Activated B cell treated with CpG ODN at 0.5 μM for 24 hours (primary cell): Measurements from ENCODE around the gene C5orf22. TPM values are rescaled to one million over a fixed set of nuclear protein-coding genes. Genes with fewer than 3 reads are reported as not detected.

ENCODE experiments used
- ATAC-seq: fragments of 200-7000 bp; cut with Tn5 transposase; one replicate; pipeline ENCODE4 v1.10.0; 2021; ENCODE audit warnings: low read depth, mild to moderate bottlenecking, moderate library complexity
- CTCF ChIA-PET: fragments of 350-600 bp; sonication (Branson Sonifier 250); formaldehyde crosslinking; loops from one replicate; lab custom pipeline; 2021; ENCODE audit warnings: antibody characterized with exemption; lab: Charles Lee
- POLR2A ChIA-PET: fragments of 350-600 bp; sonication (Branson Sonifier 250); formaldehyde crosslinking; loops from one replicate; lab custom pipeline; 2021; ENCODE audit warnings: antibody characterized with exemption; lab: Charles Lee
- DNase-seq: peaks from one replicate; pipeline ENCODE4 v3.0.0; 2022
- H3K27ac Mint-ChIP-seq: one replicate; pipeline ENCODE4 v1.8.0; 2020; ENCODE audit warnings: mixed read lengths
- H3K27me3 Mint-ChIP-seq: one replicate; pipeline ENCODE4 v1.8.0; 2021; ENCODE audit warnings: mixed read lengths
- H3K36me3 Mint-ChIP-seq: one replicate; pipeline ENCODE4 v1.8.0; 2021; ENCODE audit warnings: low read depth, mixed read lengths
- H3K4me1 Mint-ChIP-seq: one replicate; pipeline ENCODE4 v1.8.0; 2021; ENCODE audit warnings: mixed read lengths
- H3K4me3 Mint-ChIP-seq: one replicate; pipeline ENCODE4 v1.8.0; 2020; ENCODE audit warnings: mild to moderate bottlenecking, mixed read lengths
- H3K9me3 Mint-ChIP-seq: one replicate; pipeline ENCODE4 v1.8.0; 2020; ENCODE audit warnings: mixed read lengths
- CTCF ChIP-seq: fragments of 200-600 bp; IDR thresholded peaks from one replicate; pipeline ENCODE4 v1.8.0; 2022; ENCODE audit warnings: antibody characterized with exemption, mild to moderate bottlenecking
- intact Hi-C: fragments of 100-400 bp; cut with micrococcal nuclease; formaldehyde crosslinking; loops from one replicate; pipeline ENCODE4 v1.15.1; 2024
- total RNA-seq: library from RNA; stranded (reverse); gene quantifications from 2 replicates; pipeline ENCODE4 v1.2.3, GENCODE V29; 2022

The C5orf22 gene
- total RNA-seq, 1 donor from 2014 or later, result 27.0 TPM

DNA sequence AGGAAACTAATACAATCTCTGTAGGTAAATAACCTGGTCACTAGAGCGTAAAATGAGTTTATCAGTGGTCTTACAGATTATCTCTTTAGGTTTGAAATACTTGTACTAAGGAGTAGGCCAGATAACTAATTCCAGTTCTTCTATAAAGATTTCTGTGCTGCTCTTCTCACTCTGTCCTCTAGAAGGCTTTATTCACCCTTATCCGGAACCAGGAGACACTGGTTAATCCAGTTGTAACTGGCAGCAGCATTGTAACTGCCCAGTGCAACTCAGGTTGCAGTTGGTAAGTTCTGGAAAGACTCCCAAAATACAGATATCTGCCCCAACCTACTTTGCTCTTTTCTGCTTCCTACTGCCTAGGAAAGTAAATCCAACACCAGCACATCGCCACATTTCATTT lies 19.8 kb downstream of the C5orf22 start:
- intact Hi-C loops, result no loop called here
- Mint-ChIP-seq H3K4me1 (no peaks in the 10 kb centered on the region), H3K4me3 (no peak overlapping the region), H3K27me3 (no peaks in the 10 kb centered on the region), H3K36me3 (peaks cover 78% of the 10 kb centered on the region), H3K27ac (no peak overlapping the region), H3K9me3 (no peaks in the 10 kb centered on the region)
- no peak for DNase-seq
- ChIA-PET CTCF (no interaction called here), POLR2A (no interaction called here)
- no peak for TF ChIP-seq CTCF
- no peak for ATAC-seq

- Mint-ChIP-seq H3K27ac (no peak overlapping the region), H3K36me3 (peaks cover 66% of the 10 kb centered on the region), H3K4me1 (no peaks in the 10 kb centered on the region), H3K27me3 (no peaks in the 10 kb centered on the region), H3K9me3 (no peaks in the 10 kb centered on the region), H3K4me3 (no peak overlapping the region)
- intact Hi-C loops, result no loop called here
- TF ChIP-seq CTCF, result no peak
- CTCF ChIA-PET, result no interaction called here
- DNase-seq (no peak), ATAC-seq (no peak)
- POLR2A ChIA-PET, result no interaction called here
Measured at GRCh38 chr5:31553863-31554262, 21.8 kb downstream of the C5orf22 start.

- no peaks in the 10 kb centered on the region for H3K27me3 Mint-ChIP-seq
- POLR2A ChIA-PET, result no interaction called here
- intact Hi-C loops, result no loop called here
- no peaks in the 10 kb centered on the region for H3K4me1 Mint-ChIP-seq
- no peak overlapping the region for H3K4me3 Mint-ChIP-seq
- no peak overlapping the region for H3K27ac Mint-ChIP-seq
- CTCF ChIA-PET, result no interaction called here
- ATAC-seq (no peak), DNase-seq (no peak)
- H3K9me3 Mint-ChIP-seq, result no peaks in the 10 kb centered on the region
- no peak for TF ChIP-seq CTCF
- H3K36me3 Mint-ChIP-seq, result peaks cover 61% of the 10 kb centered on the region
Measured at GRCh38 chr5:31554552-31554951, 22.5 kb downstream of the C5orf22 start.

- TF ChIP-seq CTCF, result no peak
- Mint-ChIP-seq H3K4me3 (no peak overlapping the region), H3K27ac (no peak overlapping the region), H3K4me1 (no peaks in the 10 kb centered on the region), H3K9me3 (no peaks in the 10 kb centered on the region), H3K36me3 (peaks cover 54% of the 10 kb centered on the region), H3K27me3 (no peaks in the 10 kb centered on the region)
- ChIA-PET CTCF (no interaction called here), POLR2A (no interaction called here)
- intact Hi-C loops, result no loop called here
- ATAC-seq (no peak), DNase-seq (no peak)
Measured at GRCh38 chr5:31556461-31556860, 24.4 kb downstream of the C5orf22 start.

DNA sequence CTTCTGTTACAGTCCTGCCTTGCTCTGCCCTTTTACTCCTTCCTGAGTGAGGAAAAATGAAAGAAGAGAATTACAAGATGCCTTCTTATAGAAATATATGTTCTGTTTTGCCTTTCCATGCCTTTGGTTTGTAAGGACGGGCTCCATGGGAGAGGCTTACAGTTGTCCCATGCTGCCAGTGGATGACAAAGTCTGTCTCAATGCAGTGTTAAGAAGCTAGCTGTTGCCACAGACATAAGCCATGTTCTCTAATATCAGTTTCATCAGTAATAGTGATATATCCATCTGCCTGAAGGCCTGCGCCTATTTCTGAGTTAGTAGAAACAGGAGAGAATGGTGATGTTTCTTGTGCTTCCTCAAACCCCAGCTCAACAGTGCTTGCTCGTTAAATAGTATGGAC lies 27.8 kb downstream of the C5orf22 start:
- Mint-ChIP-seq H3K9me3 (peaks cover 5% of the 10 kb centered on the region), H3K27me3 (no peaks in the 10 kb centered on the region), H3K36me3 (peaks cover 25% of the 10 kb centered on the region), H3K4me1 (no peaks in the 10 kb centered on the region), H3K4me3 (no peak overlapping the region), H3K27ac (no peak overlapping the region)
- POLR2A ChIA-PET, result no interaction called here
- intact Hi-C loops, result no loop called here
- DNase-seq, result no peak
- no peak for ATAC-seq
- CTCF ChIA-PET, result no interaction called here
- no peak for TF ChIP-seq CTCF
